Cortex of kidney (tissue), 1 donor: ENCODE measurements around the gene SCGN.

Source experiments
- DNase-seq: peaks from one replicate; lab custom pipeline; 2025; lab: John Stamatoyannopoulos, UW

SCGN gene

GRCh38 chr6:25640891-25641290, 11.1 kb upstream of the SCGN start:
- DNase-seq = no peak

- no peak for DNase-seq
Observed at GRCh38 chr6:25641377-25641776, 10.6 kb upstream of the SCGN start.

- no peak for DNase-seq
Observed at GRCh38 chr6:25641940-25642666, 9.9 kb upstream of the SCGN start.

DNA sequence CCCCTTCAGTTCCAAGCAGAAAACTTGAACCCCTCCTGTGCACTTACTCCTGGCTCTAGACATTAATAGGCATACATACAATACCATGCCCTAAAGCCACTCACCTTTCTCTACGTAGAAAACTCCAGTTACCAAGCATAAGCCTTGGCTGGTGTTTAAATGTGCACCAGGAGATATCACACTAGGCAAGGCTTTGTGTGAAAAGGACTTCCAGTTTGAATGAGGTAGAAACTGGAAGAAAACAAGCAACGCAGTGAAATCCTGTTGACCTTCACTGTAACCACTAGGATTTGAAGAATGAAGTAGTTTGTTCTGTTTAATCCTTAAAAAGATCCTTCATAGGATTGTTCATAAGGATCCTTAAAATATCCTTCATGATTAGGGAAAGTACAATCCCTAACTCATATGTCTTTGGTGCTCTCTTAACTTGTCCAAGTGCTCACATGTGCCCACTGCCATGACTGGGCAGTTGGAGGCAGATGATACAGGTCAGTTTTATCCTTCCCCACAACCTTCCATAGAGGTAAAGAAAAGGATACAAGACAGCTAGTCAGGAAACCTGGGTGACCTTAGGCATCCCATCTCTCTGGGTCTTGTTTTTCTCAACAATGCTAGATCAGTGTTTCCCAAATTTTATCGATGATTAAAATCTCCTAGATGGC, 9.2 kb upstream of the SCGN start:
- no peak for DNase-seq

DNA sequence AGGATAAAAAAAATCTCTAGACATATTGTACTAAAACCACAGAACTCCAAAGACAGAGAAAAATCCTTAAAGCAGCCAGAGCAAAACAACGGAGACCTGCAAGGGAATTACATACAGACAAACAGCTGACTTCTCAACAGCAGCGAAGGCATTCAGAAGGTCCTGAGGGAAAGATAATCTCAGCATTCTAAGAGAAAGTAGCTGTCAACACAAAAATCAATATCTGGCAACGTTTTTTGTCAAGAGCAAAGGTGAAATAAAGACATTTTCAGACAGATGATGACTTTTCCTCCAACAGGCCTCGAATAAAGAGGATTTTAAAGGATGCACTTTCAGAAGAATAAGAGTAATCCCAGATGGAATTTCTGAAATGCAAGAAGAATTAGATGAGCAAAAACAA, 6.1 kb upstream of the SCGN start:
- no peak for DNase-seq

DNA sequence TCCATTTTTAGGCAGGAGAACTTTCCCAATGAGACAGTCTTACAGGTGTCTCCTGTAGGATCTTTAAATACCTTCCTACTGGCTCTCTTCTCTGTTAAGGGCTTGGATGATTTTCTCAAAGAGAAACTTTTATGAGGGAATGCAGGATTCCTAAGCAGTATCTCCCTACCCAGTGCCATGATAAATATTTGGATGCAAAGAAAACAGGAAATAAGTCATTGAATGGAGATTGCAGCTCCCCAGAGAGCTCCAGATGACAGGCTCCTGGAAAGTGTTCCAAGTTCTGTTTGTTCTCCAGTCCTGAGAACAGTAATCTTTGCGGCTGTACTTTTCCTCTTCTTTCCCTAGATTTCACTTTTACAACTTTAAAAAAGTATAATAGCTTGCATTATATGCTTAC, 2.4 kb upstream of the SCGN start:
- no peak for DNase-seq

DNA sequence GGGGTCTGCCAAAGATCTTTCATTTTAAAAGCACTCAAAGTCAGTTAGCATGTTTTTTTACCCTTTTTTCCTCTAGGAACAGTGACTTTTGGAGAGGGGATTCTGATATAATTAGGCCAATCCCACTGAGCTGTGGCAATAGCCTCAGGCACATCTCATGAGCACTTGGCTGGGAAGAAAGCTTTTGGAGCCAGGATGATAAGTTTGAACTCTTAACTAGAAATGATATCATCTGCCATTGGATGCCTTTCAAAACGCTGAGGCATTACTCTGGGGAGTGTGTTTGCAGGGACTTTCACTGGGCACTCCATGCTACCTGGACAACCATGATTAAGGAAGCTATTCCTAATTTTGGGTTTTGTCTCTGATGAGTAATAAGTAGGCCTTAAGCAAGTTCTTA, 3.7 kb downstream of the SCGN start:
- no peak for DNase-seq

- DNase-seq = no peak
Observed at GRCh38 chr6:25659633-25660368, 7.8 kb downstream of the SCGN start.

GRCh38 chr6:25660512-25660911, 8.5 kb downstream of the SCGN start:
- no peak for DNase-seq

DNA sequence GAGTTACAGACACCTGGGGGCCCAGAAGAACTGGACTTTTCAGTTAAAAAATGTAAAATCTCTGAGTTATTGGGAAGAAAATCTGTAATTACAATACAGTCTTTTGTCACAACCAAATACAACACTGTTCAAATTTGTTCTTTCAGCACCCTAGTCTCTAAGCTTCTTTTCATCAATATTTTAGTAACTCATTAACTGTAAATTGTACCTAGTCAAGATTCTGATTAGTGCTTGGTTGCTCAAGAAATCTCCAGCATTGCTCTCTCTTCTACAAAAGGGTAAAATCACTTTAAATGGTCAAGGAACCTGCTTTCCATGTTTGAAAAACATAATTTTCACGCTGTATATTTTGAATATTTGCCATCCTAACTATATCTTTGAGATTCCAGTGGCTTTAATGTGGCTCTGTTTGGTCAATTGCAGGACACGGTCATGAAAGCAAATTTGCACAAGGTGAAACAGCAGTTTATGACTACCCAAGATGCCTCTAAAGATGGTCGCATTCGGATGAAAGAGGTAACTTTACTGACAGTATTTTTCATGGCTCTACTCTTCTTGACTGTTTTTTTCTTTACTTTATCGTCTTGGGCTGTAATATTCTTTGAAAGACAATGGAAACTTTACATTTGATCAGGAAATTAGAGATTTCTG, 9.2 kb downstream of the SCGN start:
- no peak for DNase-seq

DNA sequence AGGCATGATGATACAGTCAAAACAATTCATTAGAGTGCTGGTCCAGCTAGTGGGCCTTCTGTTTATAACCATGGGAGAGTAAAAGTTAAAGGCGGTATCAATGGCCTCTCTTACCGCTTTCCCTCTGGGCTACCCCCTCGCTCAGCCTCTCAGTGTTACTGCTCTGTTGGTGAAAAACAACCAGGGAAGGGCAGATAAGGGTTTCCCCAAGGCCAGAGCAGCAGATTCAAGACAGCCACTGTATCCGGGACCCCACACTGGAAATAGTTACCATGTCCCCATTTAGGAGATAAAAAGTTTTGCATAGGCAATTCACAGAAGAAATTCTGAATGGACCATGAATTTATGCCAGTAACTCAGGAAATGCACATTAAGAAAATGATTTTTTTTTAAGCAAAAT, 13.4 kb downstream of the SCGN start:
- DNase-seq = no peak

GRCh38 chr6:25669413-25669812, 17.4 kb downstream of the SCGN start:
- no peak for DNase-seq

DNA sequence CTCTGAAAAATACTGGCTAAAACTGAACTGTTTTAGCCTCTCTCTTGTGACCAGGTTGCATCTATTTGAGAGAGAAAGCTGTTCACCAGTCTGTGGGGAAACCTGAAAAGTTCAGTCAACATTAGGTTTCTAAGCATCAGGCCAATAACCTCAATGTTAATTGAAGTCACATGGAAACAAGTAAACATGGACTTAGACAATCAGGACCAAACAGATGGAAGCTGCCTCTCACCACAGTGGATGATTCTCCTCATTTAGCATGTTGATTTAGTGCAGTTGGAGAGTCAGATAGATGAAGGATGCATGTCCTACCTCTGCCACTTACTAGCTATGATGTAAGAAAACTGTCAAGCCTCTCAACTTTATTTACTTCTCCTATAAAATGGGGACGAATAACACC, 18.2 kb downstream of the SCGN start:
- DNase-seq = no peak

GRCh38 chr6:25670793-25671513, 18.9 kb downstream of the SCGN start:
- no peak for DNase-seq

DNA sequence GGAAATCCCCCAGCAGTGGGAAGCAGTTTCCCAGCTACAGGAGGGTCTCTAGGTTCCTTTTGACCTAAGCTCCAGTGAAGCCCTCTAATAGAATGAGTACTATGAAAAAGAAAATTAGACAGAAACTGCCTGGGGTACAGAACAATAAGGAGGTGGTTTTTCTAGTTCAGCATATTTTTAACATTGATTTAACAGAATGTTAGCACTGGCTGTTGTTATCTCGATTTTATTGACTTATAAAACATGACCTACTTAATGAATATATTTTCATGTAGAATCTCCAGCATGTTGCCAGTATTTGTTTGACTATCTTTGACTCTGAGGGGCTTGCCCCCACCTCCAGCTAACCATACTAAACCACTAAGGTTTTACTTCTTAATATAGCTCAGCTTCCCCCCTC, 19.6 kb downstream of the SCGN start:
- DNase-seq = no peak

DNA sequence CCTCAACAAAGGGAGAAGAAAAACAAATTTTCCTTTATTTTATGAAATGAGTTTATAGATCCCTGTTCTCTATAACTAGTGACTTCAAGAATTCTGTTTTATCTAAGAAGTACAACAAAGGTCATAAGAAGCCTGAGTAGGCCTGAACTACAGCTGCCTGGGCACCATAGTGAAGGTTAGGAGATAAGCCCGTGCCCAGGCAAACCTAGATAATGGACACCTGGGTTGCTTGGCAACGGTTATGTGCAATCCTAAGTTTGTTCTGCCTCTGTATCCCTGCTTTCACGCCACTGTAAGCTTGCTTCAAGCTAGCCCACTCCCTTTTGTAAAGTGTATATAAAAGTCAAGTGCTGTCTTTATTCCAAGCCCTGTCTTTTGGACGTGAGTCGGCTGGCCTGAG, 23.2 kb downstream of the SCGN start:
- no peak for DNase-seq

- DNase-seq = no peak
Observed at GRCh38 chr6:25676775-25677174, 24.8 kb downstream of the SCGN start.

DNA sequence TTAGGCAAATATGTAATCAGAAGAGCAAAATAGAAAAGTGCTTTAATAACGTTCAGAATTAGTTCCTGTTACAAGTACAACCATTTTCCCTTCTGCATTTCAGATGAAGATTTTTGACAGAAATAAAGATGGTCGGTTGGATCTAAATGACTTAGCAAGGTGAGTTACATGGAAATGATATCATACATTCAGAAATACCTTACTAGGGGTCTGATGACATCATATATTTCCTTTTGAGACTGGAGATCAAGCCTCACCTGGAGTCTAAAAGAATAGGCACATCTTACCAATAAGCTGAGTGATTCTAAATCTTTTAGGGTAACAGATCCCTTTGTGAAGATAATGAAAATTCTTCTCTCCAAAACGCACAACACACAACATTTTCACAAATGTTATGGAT, 29.8 kb downstream of the SCGN start:
- DNase-seq = no peak

DNA sequence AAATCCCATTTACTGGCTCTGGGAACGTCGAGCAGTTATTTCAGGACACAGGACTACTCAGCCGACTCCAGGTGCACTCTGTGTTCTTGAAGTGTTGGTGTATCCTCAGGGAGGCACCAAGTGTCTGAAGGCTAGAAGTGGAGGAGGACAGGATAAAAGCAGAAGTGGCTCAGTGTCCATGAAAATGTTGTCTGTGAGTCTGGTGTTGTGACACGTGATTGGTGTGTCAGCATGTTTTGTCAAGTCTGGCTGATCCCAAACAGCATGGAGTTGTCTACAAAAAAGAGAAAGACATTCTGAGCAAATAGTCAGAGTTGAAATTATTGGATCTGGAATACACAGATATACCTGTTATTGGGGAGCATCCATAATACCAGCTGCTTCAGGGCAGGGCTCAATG, 30.3 kb downstream of the SCGN start:
- no peak for DNase-seq

DNA sequence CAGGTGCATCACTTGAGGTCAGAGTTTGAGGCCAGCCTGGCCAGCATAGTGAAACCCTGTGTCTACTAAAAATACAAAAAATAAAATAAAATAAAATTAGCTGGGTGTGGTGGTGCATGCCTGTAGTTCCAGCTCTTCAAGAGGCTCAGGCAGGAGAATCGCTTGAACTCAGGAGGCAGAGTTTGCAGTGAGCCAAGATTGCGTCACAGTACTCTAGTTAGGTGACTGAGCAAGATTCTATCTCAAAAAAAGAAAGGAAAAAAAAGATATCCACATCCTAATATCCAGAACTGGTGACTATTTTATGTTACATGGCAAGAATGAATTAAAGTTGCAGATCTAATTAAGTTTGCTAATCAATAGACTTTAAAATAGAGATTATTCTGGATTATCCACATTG, 32.5 kb downstream of the SCGN start:
- no peak for DNase-seq

DNA sequence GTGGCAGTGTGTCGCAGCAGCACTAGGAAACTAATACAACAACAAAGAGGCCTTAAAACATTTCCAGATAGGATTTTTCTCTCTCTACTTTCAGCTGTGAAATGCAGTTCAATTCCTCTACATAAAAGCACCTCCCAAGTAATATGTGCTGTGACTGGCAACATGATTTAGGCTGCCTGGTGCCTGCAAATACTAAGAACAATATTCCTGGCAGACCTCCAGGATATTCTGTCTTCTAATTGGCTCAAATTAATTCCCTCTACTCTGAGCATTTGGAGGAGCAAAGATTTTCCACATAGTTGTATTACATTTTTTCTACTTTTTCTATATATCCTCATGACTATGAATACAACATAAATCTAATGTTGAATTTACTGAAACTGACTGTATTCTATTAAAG, 33.2 kb downstream of the SCGN start:
- DNase-seq = no peak

DNA sequence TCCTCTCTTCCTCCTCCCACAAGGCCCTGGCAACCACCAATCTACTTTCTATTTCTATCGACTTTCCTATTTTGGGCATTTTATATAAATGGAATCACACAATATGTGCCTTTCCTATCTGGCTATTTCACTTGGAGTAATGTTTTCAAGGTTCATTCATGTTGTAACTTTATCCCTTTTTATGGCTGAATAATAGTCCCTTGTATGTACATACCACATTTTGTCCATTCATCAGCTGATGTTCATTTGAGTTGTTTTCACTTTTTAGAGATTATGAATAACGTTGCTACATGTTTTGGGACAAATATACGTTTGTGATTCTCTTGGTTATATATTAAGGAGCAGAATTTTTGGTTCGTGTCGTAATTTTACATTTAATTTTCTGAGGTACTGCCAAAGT, 33.9 kb downstream of the SCGN start:
- no peak for DNase-seq
